ENCODE measurements around the gene CHRND. TPM values are rescaled to one million over a fixed set of nuclear protein-coding genes. Genes with fewer than 3 reads are reported as not detected.

The CHRND gene
- total RNA-seq, 1 donor from 2014 or later = not detected

DNA sequence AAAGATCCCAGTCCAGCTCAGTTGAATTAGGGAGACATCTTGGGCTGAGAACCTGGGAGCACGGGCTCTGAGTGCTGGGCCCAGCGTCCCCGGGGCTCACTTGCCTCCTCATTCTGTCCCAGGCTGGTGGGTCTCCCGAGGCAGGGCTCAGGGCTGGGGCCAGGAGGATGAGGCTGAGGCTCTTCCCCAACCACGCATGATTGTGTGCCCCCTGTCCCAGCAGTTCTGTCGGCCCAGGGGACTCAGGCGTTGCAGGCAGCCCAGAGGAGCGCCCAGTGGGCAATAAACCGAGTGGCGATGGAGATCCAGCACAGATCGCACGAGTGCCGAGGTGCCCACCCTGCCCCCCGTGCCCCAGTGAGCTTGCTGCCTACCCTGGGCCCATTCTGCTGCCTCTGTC lies 4.9 kb upstream of the CHRND start:
- no peak for DNase-seq (ENCODE audit: low read depth)
- TF ChIP-seq, protein P1, sequence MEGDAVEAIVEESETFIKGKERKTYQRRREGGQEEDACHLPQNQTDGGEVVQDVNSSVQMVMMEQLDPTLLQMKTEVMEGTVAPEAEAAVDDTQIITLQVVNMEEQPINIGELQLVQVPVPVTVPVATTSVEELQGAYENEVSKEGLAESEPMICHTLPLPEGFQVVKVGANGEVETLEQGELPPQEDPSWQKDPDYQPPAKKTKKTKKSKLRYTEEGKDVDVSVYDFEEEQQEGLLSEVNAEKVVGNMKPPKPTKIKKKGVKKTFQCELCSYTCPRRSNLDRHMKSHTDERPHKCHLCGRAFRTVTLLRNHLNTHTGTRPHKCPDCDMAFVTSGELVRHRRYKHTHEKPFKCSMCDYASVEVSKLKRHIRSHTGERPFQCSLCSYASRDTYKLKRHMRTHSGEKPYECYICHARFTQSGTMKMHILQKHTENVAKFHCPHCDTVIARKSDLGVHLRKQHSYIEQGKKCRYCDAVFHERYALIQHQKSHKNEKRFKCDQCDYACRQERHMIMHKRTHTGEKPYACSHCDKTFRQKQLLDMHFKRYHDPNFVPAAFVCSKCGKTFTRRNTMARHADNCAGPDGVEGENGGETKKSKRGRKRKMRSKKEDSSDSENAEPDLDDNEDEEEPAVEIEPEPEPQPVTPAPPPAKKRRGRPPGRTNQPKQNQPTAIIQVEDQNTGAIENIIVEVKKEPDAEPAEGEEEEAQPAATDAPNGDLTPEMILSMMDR (IDR thresholded peaks at IDR 0.05; ENCODE audit: insufficient read depth, low read length, poor library complexity, severe bottlenecking) = no peak
- no peaks in the 10 kb centered on the region for H3K36me3 ChIP-seq (ENCODE audit: control insufficient read depth, insufficient read depth, low read length)
- H3K4me3 ChIP-seq (ENCODE audit: low read depth, low read length) = no peak overlapping the region
- peaks cover 73% of the 10 kb centered on the region for H3K27me3 ChIP-seq (ENCODE audit: control insufficient read depth, insufficient read depth, low read length)

DNA sequence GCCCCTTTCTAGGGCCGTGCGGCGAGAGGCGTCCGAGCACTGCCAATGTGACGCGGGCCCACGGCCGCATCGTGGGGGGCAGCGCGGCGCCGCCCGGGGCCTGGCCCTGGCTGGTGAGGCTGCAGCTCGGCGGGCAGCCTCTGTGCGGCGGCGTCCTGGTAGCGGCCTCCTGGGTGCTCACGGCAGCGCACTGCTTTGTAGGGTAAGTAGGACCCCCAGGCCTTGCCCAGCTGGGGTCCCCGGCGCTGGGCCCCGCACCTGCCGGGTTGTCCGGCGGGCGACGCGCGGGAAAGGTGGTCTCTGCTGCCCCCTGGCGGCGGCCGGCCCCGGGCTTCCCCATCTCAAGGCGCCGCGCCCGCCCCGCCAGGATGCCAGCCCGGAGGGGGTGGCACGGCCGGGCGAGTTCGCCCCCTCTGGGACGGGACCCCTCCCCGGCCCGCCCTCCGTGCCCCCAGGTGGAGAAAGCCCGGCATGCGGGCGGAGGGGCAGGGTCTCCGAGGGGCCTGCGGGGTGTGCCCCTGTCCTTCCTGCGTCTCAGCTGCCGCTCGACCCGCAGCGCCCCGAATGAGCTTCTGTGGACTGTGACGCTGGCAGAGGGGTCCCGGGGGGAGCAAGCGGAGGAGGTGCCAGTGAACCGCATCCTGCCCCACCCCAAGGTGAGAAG lies 3.9 kb upstream of the CHRND start:
- no peak overlapping the region for H3K4me3 ChIP-seq (ENCODE audit: low read depth, low read length)
- DNase-seq (ENCODE audit: low read depth) = no peak
- peaks cover 77% of the 10 kb centered on the region for H3K27me3 ChIP-seq (ENCODE audit: control insufficient read depth, insufficient read depth, low read length)
- TF ChIP-seq, protein P1 (IDR thresholded peaks at IDR 0.05; ENCODE audit: insufficient read depth, low read length, poor library complexity, severe bottlenecking) = peak; percentile 24
- H3K36me3 ChIP-seq (ENCODE audit: control insufficient read depth, insufficient read depth, low read length) = no peaks in the 10 kb centered on the region

DNA sequence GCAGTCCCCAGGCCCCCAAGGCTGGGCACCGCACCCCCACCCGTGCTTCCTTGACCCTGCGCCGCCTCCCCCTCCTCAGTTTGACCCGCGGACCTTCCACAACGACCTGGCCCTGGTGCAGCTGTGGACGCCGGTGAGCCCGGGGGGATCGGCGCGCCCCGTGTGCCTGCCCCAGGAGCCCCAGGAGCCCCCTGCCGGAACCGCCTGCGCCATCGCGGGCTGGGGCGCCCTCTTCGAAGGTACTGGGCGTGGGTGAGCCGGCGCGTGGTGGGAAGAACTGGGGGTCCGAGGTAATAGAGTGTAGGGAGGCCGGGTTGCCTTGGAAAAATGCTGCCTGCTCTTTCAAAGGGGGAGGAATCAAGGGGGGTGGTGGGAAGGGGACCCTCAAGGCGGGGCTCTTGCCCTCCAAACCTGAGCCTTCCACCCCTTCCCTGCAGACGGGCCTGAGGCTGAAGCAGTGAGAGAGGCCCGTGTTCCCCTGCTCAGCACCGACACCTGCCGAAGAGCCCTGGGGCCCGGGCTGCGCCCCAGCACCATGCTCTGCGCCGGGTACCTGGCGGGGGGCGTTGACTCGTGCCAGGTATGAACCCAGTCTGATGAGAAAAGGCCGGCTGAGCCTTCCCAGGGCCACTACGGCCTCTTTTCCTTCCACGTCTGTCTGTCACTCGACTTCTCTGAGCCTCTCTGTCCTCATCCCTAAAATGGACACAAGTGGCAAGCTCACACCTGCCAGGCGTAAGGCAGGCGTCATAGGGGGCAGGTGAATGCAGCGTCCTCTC lies 3.1 kb upstream of the CHRND start:
- Histone ChIP-seq H3K36me3 (ENCODE audit: control insufficient read depth, insufficient read depth, low read length) (no peaks in the 10 kb centered on the region), H3K4me3 (ENCODE audit: low read depth, low read length) (no peak overlapping the region), H3K27me3 (ENCODE audit: control insufficient read depth, insufficient read depth, low read length) (peaks cover 77% of the 10 kb centered on the region)
- DNase-seq (ENCODE audit: low read depth) = no peak
- TF ChIP-seq, protein P1 (IDR thresholded peaks at IDR 0.05; ENCODE audit: insufficient read depth, low read length, poor library complexity, severe bottlenecking) = no peak

DNA sequence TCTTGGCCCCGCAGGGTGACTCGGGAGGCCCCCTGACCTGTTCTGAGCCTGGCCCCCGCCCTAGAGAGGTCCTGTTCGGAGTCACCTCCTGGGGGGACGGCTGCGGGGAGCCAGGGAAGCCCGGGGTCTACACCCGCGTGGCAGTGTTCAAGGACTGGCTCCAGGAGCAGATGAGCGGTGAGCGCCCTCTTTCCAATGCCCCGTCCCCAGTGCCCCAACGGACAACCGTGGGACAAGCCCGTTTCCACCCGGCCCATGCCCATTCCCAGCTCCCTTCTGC lies 2.6 kb upstream of the CHRND start:
- TF ChIP-seq, protein P1 (IDR thresholded peaks at IDR 0.05; ENCODE audit: insufficient read depth, low read length, poor library complexity, severe bottlenecking) = no peak
- Histone ChIP-seq H3K27me3 (ENCODE audit: control insufficient read depth, insufficient read depth, low read length) (peaks cover 82% of the 10 kb centered on the region), H3K36me3 (ENCODE audit: control insufficient read depth, insufficient read depth, low read length) (no peaks in the 10 kb centered on the region), H3K4me3 (ENCODE audit: low read depth, low read length) (no peak overlapping the region)
- DNase-seq (ENCODE audit: low read depth) = no peak

DNA sequence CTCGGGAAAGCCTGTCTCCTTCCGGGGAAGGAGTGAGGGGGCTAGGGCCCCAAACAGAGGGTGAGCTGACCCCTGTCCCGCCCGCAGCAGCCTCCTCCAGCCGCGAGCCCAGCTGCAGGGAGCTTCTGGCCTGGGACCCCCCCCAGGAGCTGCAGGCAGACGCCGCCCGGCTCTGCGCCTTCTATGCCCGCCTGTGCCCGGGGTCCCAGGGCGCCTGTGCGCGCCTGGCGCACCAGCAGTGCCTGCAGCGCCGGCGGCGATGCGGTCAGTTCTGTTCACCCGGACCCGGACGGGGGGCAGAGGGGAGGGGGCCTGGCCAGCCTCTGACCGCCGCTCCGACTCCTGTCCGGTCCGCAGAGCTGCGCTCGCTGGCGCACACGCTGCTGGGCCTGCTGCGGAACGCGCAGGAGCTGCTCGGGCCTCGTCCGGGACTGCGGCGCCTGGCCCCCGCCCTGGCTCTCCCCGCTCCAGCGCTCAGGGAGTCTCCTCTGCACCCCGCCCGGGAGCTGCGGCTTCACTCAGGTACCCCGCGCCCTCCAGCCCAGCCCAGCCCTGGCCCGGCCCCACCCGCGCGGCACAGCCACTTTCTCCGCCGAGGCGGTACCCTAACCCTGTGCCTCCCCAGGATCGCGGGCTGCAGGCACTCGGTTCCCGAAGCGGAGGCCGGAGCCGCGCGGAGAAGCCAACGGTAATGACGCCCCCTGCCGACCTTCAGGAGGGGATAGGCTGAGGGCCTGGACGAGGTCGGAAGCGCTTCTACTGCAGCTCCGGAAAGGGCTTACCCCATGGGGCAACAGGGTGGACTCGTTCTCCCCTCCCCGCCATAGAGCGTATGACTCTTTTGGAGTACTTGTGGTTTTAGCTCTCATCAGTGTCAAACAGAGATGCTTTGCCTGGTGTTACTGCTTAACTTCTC lies 2.0 kb upstream of the CHRND start:
- H3K4me3 ChIP-seq (ENCODE audit: low read depth, low read length) = peak overlapping the region; percentile 12
- peaks cover 80% of the 10 kb centered on the region for H3K27me3 ChIP-seq (ENCODE audit: control insufficient read depth, insufficient read depth, low read length)
- no peak for DNase-seq (ENCODE audit: low read depth)
- TF ChIP-seq, protein P1 (IDR thresholded peaks at IDR 0.05; ENCODE audit: insufficient read depth, low read length, poor library complexity, severe bottlenecking) = peak; percentile 38
- no peaks in the 10 kb centered on the region for H3K36me3 ChIP-seq (ENCODE audit: control insufficient read depth, insufficient read depth, low read length)
